RCC 7860 (cell line): Measurements from ENCODE around the gene SINHCAF.

Experiments used
- DNase-seq: peaks from one replicate; pipeline ENCODE4 v3.0.0-alpha.2; 2015; ENCODE audit warnings: low spot score
- FAIRE-seq: peaks from 2 replicates; lab custom pipeline; 2012; peaks lifted over from hg19 to GRCh38; lab: Jason Lieb, UNC

The SINHCAF gene

DNA sequence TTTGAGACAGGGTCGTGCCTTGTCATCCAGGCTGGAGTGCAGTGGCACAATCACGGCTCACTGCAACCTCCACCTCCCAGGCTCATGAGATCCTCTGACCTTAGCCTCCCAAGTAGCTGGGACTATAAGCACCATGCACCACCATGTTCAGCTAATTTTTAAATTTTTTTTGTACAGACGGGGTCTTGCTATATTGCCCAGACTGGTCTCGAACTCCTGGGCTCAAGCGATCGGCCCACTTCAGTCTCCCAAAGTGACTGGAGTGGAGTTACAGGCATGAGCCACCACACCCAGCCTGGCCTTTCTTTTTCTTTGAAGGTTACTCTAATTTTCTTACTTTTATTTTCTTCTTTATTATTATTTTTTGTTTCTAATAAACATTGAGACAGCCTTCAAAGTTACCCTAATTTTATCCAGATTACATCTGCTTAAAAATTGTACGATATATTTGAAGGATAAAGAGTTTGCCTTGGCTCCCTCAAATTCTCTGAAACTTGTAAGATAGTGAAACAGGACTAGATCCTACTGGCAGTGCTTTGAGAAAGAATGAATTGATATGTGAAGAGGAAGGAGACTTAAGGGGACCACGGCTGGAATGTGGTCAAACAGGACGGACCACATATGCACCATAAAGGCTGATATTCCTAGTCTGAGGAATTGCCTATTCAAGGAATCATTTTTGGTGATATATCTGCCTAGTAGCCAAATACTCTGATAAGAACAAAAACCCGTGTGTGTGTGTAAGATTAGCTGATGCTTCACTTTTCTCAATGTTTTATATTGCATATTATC is 14.1 kb upstream of the SINHCAF start:
- FAIRE-seq (no peak), DNase-seq (no peak)

DNA sequence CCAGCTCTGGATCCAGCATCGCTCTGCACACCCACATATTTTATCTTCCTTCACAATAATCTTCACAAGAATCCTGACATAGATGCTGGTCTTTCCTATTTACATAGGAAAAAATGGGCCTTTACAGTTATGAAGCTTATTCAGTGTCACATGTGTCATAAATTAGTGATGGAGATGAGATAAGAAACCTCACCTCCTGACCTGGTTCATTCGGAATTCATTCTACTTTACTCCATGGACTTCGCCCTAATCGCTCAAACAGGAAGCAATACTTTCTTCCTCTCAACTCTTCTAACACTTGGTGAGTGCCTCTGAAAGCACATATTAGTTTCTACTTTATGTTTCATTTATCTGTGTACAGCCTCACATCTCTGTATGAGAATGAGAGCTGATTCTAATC is 12.0 kb upstream of the SINHCAF start:
- no peak for DNase-seq
- FAIRE-seq: no peak

DNA sequence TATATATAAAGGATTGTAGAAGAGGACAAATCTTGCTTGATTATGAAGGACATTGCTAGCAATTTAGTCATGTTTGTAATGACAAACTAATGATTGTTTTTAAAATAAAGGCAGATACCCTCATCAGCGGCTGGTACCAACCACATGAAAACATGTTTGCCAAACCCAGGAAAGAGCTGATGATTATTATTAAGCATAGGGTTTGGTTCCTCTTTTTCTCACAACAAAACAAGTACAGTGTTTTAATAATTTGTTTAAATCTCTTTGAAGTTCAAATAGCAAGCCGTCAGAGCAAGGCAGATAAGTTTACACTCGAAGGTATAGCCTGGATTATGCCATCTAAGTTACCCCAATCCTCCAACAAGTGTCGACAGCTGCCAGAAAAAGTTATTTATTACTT is 5.3 kb upstream of the SINHCAF start:
- FAIRE-seq (no peak), DNase-seq (no peak)

DNA sequence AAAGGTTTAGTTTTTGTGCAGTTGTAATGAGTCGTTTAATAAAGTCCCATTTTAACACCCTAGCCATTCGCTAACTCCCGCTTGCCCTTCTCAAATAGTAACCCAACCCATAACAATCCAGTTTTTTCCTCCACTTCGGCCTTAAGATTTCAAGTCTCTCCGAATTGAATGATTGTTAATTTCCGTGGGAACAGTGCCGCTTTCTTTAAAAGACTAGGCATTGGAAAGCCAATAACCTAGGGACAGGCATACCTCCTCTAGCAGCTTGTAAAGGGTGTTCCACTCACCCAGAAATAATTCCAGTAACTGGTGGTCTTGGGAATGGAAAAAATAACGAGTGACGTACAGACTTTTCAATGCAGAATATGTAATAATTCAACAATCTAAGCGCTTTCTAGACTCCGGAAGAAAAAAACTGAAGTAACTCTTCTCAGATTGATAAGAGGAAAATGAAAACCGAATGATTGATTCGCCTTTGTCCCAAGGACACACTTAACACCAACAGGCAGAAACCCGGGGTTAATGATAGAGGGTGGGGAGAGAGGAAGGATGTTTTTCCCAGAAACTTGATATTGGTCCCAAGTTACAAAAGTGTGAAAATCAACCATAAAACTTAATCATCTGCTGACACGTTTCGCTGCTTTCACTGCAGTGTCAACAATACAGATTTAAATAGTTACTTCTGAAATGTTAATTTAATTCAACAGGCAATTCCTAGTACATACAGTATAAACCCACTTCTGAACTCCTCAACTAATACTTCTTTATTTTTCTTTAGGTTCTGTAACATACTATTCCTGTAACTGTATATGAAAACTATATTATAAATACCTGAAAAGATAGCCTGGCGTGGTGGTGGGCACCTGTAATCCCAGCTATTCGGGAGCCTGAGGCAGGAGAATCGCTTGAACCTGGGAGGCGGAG is 1.0 kb upstream of the SINHCAF start:
- DNase-seq (no peak), FAIRE-seq (no peak)

DNA sequence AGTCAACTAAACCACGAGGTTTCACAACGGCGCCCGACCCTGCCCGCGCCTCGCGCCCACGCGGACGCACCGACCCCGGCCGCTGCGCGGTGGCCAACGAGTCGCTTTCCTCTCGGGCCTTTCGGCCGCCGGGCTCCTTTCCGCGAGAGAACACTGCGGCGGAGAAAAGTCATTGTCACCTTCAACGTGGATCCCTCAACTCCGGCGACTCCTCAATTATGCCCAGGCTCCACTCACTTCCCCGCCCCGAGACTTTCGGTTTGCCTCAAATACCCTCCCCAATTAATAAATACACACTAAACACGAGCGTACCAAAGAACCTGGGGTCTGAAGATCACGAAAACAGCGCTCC is 450 bp downstream of the SINHCAF start:
- no peak for DNase-seq

DNA sequence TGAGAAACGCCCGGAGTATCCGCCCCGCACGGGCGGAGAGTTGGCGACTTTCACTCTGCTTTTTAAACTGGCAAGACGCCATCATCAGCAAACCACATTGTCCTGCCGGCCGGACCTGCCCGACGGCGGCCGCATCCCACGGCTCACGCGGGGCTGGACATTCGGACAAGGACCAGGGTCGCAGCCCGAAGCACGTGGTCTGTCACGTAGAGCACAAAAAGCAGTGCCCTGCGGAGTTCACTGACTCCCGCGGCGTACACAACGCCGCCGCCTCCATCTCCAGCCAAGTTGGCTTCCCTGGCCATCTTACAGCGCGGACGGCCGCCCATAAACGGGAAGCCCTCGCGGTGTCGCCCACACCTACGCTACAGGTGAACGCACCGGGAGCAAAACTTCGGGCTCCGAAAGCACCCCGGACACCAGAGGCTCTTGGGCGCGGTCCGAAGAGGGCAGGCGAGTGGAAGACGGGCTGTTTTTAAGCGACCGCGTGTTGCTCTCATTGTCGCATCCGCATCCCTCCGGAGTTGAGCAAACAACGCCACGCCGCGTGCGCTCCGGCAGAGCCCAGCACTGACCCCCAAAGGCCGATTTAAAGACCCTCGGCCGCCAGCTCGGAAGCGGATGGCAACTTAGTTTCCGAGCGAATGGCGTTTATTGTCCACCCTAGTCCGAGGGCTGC is 966 bp downstream of the SINHCAF start:
- FAIRE-seq: no peak
- peak; percentile 46 for DNase-seq

More for the DNA sequence above, 450 bp downstream of the SINHCAF start:
- FAIRE-seq: no peak

DNA sequence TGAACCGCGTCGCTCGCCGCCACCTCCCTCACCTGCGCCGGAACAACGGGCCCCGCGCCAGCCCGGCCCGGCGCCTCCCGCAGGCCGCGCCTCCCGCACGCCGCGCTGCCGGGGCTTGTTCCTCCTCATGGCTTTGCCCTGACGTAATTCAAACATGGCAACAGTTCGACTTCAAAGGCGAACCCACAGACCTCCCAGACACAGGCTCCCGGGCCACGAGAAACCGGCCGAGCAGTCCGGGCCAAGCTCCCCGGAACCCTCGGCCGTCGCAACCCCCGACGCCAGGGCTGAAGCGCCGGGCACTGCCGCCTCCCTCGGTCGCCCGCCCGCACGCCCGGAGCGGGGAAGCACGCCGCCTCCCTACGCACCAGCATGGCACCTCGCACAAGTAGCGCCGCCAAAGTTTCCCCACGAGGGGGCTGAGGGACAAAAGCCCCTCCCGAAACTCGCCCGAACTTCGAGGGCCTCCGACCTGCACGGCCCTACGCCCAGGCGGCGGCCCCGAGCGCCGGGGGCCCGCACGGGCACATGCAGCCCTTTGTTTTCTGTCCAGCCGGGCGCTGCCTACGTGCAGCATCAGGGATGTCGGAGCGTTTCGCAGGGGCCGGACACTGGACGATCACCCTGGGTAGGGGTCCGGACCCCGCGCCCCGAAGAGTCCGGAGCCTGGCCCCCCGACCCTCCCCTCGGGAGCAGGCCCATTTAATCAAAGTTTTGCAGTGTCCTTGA is 1.7 kb downstream of the SINHCAF start:
- no peak for FAIRE-seq
- DNase-seq: peak; percentile 51

DNA sequence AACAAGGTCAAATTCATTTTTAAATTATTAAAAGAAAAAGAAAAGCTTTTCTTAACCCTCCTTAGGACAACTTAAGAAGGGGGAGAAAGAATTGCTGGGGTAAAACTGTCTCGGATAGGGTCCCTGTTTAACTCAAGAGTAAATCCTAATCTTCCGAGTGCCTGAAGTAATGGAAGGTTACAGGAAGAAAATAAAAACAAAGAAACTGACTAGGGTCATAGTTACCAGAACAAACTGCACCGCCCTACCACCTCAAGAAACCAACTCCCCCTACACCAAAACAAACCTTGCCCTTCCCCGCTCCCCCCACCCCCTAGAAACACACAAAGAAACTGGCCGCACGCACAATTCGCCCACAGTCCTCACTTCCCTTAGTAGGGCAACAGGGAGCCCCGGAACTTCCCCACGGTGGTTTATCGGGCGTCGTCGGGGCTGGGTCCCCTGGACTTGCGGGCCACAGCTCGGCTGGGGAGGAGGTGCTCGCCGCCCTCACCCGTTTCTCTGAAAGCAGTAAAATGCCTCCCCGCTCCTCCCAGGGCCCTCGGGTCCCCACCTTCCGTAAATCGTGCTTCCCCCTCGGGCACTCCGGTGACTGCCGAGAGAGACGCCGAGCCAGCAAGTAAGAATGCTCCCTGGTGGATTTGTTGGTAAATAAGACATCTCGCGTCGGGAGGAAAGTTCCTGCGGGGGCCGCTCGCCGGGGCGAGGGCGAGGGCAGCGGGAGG is 2.4 kb downstream of the SINHCAF start:
- no peak for FAIRE-seq
- peak; percentile 23 for DNase-seq

DNA sequence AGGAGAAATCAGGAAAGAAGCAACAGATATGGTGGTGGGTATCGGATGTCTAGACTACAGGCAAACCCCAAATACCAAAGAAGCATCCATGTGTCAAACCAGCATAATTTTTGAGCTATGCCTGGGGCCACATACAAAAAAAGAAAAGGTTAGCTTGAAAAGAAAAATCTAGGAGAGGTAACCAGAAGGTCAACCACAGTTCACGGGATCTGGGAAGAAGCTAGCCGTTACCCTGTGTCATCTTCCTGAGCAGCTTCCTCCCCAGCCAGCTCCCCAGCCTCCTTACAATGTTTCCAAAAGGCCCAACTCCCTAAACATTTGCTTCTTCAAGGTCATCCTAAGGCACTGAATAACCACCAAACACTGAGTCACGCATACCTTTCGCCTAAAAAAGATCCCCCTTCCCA is 3.1 kb downstream of the SINHCAF start:
- DNase-seq (peak; percentile 86), FAIRE-seq (peak; percentile 82)

DNA sequence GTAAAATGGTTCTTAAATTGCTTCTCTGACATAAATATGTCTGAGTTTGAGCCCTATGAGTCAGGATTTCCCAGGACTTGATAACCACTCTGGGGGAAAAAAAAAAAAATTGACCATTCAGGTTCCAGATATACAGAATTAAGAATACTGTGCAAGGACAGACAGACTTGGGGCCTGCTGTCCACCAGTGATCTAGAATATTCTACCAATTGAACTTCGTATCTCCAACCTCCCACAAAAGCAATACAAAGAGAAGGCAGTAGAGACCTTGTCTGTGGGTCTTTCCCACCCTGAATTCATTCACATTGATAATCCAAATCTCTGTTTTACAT is 4.1 kb downstream of the SINHCAF start:
- FAIRE-seq (no peak), DNase-seq (no peak)

DNA sequence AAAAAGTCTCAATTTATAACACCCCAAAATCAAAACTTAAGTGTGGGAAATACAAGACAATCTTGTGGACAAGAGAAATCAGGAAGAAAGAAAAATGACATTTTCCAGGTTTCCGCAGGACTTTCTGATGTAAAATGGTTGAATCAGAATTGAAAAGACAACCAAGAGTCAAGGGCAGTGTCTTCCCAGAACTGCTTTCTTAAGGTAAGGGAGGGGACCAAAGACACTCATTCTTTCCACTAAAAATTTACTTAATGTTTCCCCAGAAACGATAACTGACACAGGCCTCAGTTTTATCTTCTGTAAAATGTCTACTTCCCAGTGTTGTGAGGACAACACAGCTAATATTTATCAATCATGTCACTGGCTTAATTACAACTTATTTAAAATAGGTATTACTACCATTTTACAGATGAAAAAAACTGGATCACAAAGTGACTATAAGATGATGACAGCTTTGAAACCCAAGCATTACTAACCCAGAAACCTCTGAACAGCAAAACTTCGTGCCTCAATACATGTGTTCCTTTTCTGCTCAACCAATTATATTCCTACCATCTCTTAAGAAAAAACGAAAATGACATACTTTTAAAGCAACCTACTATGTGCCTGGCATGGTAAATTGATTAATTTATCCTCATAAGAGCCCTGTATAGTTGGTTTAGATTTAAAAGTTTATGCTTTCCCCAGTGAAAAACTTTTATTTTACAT is 4.6 kb downstream of the SINHCAF start:
- no peak for FAIRE-seq

DNA sequence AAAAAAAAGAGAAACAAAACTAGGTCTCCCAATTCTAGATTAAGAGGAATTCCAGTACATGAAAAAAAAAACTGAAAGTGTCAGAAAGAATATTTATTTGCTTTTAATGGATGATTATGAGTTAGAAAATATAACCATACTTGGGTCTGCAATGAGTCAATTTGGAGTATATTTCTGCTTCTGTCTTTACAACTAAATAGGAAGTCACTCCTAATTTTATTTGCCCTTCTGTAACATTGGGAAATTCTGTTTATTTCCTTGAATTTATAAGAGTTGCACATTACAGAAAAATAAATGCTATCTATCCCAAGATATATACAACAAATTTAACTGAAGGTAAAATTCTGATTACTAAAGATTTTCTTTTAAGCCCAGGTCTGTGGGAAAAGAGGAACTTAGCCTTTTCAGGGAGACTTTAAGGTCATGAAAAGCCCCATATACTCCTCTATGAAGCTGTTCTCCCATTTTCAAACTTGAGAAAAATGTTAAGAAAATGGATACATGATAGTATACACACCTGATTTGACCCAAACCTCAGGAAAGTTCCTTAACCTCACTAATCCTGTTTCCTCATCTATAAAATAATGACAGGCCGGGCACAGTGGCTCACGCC is 7.2 kb downstream of the SINHCAF start:
- DNase-seq: no peak
- FAIRE-seq: no peak

More for the DNA sequence above, 4.6 kb downstream of the SINHCAF start:
- DNase-seq: no peak

DNA sequence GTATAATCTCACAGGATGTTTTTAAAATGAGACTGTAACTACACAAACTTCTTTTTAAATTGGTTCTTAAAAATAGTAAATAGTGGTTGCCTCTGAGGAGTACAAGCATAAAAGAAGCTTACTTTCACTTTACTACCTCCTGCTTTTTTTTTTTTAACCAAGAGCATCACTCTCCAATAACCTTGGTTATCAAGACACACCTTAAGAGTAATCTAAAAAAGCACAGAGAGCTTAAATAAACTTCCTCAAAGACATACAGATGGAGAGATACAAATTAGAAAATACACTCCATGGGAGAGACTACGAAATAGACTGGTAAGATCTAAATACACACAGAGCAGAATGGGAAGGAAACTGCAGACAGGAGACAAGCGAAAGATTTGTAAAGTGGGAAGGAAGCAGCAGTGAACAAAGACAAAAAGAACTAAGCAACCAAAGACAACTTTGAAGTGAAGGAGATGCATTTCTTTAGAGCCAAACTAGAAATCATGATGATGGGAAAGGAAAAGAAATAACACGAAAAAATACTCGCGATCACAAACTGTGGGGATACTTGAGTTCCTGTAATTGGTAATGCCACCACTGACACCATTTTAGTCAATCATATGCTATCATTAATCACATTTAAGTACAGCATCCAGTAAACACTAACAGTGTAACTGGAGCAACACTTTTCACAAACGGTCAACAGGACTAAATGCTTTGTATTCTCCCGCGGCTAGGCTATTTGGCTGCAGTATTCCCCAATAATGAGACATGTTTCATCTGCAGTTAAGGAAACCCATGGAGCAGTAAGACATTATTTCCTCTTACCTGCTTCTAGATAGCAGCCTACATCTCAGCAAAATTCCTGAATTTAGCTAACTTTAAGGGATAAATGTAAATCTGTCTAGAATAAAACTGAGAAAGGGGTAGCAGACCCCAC is 8.2 kb downstream of the SINHCAF start:
- DNase-seq: no peak
- no peak for FAIRE-seq

DNA sequence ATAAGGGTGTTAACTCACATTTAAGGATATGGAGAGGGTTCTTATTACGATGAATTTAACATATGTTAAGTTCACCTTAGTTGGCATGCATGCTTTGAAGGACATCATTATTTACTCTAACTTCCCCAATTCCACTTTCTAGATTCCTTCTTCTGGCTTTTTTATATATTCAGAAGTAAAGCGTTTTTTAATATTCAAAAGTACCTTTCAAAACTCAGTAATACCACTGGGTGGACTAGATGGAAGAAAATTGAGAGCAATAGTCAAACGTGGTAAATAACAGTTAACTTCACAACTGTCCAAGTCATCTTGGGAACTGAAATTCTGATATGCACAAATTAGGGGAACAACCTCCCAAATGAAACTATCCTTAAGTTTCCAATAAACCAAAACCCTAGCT is 9.1 kb downstream of the SINHCAF start:
- FAIRE-seq (no peak), DNase-seq (no peak)

DNA sequence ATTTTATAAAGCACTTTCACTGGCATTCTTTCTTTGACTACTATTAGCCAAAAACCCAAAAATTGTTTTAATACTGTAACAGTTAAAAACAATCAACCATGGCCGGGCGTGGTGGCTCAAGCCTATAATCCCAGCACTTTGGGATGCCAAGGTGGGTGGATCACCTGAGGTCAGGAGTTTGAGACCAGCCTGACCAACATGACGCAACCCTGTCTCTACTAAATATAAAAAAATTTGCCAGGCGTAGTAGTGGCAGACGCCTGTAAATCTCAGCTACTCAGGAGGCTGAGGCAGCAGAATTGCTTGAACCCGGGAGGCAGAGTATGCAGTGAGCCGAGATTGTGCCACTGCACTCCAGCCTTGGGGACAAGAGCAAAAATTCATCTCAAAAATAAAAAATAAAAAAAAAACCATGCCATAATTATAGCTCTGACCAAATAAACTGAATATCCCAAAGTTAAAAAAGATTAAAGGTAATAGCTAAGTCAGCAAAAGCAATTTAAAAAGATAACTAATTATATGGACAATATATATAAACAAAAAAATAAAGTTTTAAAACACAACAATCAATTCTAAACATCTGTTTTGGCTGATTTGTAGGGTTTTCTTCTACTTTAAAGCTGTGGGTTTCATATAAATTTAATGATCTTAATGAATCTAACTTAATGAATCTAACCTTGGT is 10.0 kb downstream of the SINHCAF start:
- DNase-seq: no peak
- no peak for FAIRE-seq

DNA sequence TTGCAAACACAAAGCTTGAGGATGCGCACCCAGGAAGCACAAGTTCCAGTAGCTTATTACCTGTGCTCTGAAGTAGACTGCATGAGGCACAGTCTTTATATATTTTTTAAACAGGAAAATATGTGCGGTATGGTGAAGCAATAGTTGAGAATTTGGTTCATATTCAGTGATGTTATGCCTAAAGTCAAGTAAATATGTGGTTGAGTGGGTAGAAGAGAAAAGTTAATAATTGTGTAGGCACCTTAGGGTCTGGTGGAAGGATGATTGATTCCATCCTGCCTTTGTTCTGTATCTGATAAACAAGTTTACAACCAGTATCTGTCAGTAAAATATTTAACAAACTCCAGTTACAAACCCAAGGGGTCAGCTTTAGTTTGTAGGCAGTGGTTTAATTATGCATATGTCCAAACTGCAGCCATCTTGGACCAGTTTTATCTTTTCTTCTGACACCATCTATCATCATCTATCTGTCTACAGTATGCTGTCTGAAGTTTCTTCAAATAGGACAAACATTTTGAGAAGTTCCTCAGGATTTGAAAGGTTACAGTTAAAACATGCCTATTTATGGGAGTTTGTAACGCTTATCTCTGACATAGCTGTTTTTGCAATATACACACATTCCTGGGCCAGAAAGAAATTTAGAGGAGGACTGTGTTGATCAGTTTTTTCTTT is 10.8 kb downstream of the SINHCAF start:
- FAIRE-seq: no peak
- no peak for DNase-seq

DNA sequence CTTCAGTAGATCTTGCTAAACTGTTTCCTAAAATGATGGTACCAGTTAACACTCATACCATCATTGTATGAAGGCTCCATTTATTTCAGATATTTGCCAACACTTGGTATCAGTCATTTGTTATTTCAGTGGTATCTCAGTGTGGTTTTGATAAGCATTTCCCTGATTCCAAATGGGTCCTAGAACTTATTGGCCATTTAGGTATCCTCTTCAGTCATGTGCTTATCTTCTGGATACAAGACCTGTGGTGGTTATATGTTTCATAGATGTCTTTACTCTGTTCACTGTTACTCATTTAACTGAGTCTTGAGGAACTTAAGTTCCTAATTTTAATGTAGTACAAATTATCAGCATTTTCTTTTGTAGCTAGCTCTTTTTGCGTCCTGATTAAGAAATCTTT is 13.5 kb downstream of the SINHCAF start:
- no peak for DNase-seq
- no peak for FAIRE-seq
